MM.1S (cell line): Measurements from ENCODE around the gene LRFN2.

ENCODE experiments used
- CTCF ChIP-seq: fragments of 300-600 bp; sonication (generic); IDR thresholded peaks from 2 replicates; pipeline ENCODE4 v1.5.1; 2016; ENCODE audit warnings: antibody characterized with exemption, low read length, mixed read lengths
- EZH2 ChIP-seq: fragments of 300-600 bp; sonication (generic); optimal IDR thresholded peaks from 2 replicates; pipeline ENCODE3; 2017; ENCODE audit warnings: low read depth, mild to moderate bottlenecking, antibody characterized with exemption, low read length, mixed read lengths

DNA sequence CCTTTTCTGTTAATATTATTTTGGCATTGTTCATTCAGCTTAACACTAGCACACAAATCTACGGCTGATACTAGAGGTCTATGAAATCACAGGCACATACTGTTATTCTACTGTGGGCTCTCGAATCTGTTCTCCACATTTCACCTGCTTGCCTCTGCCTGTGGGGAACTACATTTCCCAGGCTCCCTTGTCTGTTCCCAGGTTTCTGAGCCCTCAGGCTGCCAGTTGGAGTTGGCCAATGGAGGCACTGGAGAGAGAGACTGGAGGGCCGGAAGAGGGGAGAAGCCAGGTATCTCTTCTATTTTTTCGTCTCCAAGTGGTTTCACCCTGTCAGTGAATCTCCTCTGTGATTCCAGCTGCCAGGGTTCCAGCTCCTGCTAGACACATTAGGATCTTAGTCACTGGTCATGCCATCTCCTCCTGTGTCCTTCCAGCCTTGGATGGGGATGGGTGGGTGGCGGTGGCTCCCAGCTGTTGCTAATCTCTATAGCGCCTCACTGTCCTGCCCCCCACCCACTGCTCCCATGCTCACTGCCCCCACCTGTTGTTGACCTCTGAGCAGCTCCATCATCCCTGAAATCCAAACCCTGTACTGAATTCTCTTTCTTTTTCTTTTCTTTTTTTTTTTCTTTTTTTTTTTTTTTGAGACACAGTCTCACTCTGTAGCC is 188.2 kb downstream of the LRFN2 start:
- no peak for TF ChIP-seq EZH2
- TF ChIP-seq CTCF = no peak
